Small intestine (tissue), 7 donors: ENCODE measurements around the gene CCT3. TPM values are rescaled to one million over a fixed set of nuclear protein-coding genes. Genes with fewer than 3 reads are reported as not detected.
A peak's percentile ranks its signal among the peaks of the same experiment; 100 is the strongest.
"Not testable (repeated sequence)": the region's sequence is repeated elsewhere in the genome, so short reads cannot be mapped to it uniquely, and the experiment has no call there.

Source experiments
- DNase-seq, 2 donors: peaks; one replicate each; pipeline versions ENCODE4 v3.0.0 to v3.0.0-alpha.2; 2013
- FAIRE-seq: peaks from 2 replicates; lab custom pipeline; 2012; peaks lifted over from hg19 to GRCh38; lab: Jason Lieb, UNC
- H3K27ac ChIP-seq, 3 donors: one replicate each; pipeline ENCODE4 v1.5.1; 2013; ENCODE audit warnings: low read length in 2 of 3, mild to moderate bottlenecking in 2 of 3, control low read depth in 1 of 3, inconsistent platforms in 1 of 3, low read depth in 1 of 3, moderate library complexity in 1 of 3
- H3K27me3 ChIP-seq, 3 donors: one replicate each; pipeline ENCODE4 v1.6.1; 2013; ENCODE audit warnings: low read length in 3 of 3, inconsistent platforms in 1 of 3; ENCODE audit not compliant: control insufficient read depth in 3 of 3, insufficient read depth in 3 of 3
- H3K36me3 ChIP-seq, 3 donors: one replicate each; pipeline ENCODE4 v1.6.1; 2013; ENCODE audit warnings: low read length in 3 of 3, inconsistent platforms in 1 of 3, low read depth in 1 of 3, mild to moderate bottlenecking in 1 of 3, moderate library complexity in 1 of 3; ENCODE audit not compliant: control insufficient read depth in 3 of 3, insufficient read depth in 2 of 3
- H3K4me1 ChIP-seq, 3 donors: one replicate each; pipeline ENCODE4 v1.6.1; 2013; ENCODE audit warnings: low read length in 2 of 3, inconsistent platforms in 1 of 3, low read depth in 1 of 3, mild to moderate bottlenecking in 1 of 3, moderate library complexity in 1 of 3; ENCODE audit not compliant: control insufficient read depth in 3 of 3, insufficient read depth in 2 of 3
- H3K4me3 ChIP-seq, 3 donors: one replicate each; pipeline ENCODE4 v1.5.1; 2013; ENCODE audit warnings: low read length in 3 of 3, control low read depth in 1 of 3, inconsistent platforms in 1 of 3, low read depth in 1 of 3, mild to moderate bottlenecking in 1 of 3, moderate library complexity in 1 of 3
- H3K9me3 ChIP-seq, 2 donors: one replicate each; pipeline ENCODE4 v1.6.1; 2013; ENCODE audit warnings: low read depth in 1 of 2, low read length in 1 of 2; ENCODE audit not compliant: control insufficient read depth in 2 of 2, insufficient read depth in 1 of 2
- WGBS, 3 donors: extraction: QIAGEN DNeasy Blood & Tissue Kit; methylation state at CpG; one replicate each; pipeline ENCODE4 v1.1.7; 2013; 5-methylcytosine and 5-hydroxymethylcytosine counted together
- polyA plus RNA-seq, 4 donors: library from polyadenylated mRNA; stranded (reverse) in 3 of 4; unstranded in 1 of 4; fragments of 200-250 nt in 3 of 4; fragments of 120-200 nt in 1 of 4; gene quantifications; one replicate each; pipeline versions ENCODE4 v1.2.1 to v1.2.3, GENCODE V29; 2013
- donor health status: healthy with polysubstance abuse.
- donor health status: control.
- donor health status: control.
- donor health status: Bipolar disorder and iron deficiency.
- donor health status: healthy.

The CCT3 gene
- polyA plus RNA-seq, 4 donors = 113 to 187 (median 155) TPM

DNA sequence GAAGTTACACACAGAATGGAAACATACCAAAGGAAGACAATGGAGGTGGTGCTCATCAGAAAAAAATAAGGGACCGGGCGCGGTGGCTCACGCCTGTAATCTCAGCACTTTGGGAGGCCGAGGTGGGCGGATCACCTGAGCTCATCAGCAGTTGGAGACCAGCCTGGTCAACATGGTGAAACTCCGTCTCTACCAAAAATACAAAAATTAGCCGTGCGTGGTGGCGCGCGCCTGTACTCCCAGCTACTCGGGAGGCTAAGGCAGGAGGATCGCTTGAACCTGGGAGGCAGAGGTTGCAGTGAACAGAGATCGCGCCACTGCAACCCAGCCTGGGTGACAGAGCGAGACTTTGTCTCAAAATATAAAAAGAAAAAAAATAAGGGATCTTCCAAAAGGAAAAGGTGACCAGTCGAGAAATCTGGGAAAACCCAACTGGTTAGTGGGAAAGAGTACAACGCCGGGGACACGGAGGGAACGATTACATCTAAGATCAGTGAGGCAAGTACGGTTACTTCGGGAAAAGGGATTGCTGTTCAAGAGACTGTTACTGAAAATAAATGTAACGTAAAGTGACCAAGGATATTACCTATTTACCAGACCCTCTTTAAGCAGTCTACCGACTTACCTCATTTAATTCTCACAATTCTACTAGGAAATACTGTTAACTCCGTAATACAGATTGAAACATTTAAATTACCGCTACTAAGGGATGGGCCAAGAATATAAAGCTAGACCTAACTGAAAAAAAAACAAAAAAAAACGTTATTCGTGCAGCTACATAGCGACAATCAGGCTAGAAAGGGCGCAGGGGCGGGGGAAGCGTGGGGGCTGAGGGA lies 822 bp downstream of the CCT3 start:
- WGBS, 3 donors = 21 to 27% (median 23%) methylated on average over 34 of the region's 34 CpGs
- DNase-seq = peak in 1 of 2 donors; percentile 8
- H3K4me3 ChIP-seq = peak overlapping the region; percentile 69 to 85 (median 78)
- no peak for FAIRE-seq
- H3K27me3 ChIP-seq = no peaks in the 10 kb centered on the region
- H3K4me1 ChIP-seq = peaks cover 0 to 6% (median 3%) of the 10 kb centered on the region in 3 donors
- peaks cover 2 to 17% (median 6%) of the 10 kb centered on the region in 3 donors for H3K36me3 ChIP-seq
- H3K27ac ChIP-seq = peak overlapping the region in 2 of 3 donors; percentile 76 to 88
- no peaks in the 10 kb centered on the region for H3K9me3 ChIP-seq

DNA sequence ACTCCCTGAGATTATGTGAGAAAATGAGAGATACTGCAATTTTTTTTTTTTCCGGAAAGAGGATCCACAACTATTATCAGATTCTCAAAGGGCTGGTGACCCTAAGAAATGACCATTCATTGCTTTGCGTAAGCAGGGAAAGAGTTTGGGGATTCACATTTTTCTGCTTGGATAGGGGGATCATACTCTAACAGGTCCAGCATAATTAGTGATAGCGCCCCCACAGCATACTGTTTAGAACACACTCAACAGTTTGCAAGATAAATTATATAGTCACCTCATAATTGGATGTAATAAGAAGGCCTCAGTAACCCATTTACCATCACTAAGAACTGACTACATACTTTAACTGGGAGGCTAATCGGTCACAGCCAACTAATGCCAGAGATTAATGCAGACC lies 1.9 kb downstream of the CCT3 start:
- Histone ChIP-seq H3K4me3 (peak overlapping the region in 1 of 3 donors; percentile 78), H3K4me1 (peaks cover 0 to 6% (median 3%) of the 10 kb centered on the region in 3 donors), H3K9me3 (no peaks in the 10 kb centered on the region), H3K27me3 (no peaks in the 10 kb centered on the region), H3K27ac (no peak overlapping the region), H3K36me3 (peaks cover 2 to 25% (median 6%) of the 10 kb centered on the region in 3 donors)
- DNase-seq = no peak
- 68 to 77% (median 75%) methylated on average over 4 of the region's 4 CpGs for WGBS, 3 donors
- FAIRE-seq = no peak

DNA sequence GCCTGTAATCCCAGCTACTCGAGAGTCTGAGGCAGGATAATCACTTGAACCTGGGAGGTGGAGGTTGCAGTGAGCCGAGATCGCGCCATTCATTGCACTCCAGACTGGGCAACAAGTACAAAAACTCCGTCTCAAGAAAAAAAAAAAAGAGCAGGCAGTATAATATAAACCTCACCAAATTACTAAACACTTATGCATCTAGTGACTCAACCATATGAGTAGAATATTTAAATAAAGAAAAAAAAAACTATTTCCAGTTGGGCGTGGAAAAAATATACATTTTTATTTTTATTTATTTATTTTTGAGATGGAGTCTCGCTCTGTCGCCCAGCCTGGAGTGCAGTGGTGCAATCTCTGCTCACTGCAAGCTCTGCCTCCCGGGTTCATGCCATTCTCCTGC lies 14.9 kb downstream of the CCT3 start:
- not testable (repeated sequence) for H3K4me3 ChIP-seq, H3K9me3 ChIP-seq, FAIRE-seq, H3K27ac ChIP-seq, H3K27me3 ChIP-seq, H3K4me1 ChIP-seq, DNase-seq
- 94 to 96% (median 94%) methylated on average over 9 of the region's 9 CpGs for WGBS, 3 donors
- peaks cover 30 to 70% (median 32%) of the 10 kb centered on the region in 3 donors for H3K36me3 ChIP-seq

DNA sequence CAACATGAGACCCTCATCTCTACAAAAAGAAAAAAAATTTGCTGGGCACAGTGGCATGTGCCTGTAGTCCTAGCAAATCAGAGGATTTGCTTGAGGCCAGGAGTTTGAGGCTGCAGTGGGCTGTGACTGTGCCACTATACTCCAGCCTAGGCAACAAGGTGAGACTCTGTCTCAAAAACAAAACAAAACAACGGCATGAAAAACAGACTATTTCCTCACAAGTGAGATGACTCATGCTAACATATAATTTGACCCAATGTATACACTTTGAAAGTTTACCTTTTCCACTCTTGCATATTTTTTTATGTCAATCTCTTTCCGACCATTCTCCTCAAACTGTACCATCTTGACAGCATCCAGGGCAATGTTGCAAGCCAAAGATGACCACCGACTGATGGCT lies 17.5 kb downstream of the CCT3 start:
- FAIRE-seq (no peak), DNase-seq (no peak)
- 77 to 84% (median 83%) methylated on average over 3 of the region's 3 CpGs for WGBS, 3 donors
- no peaks in the 10 kb centered on the region for H3K4me1 ChIP-seq
- no peaks in the 10 kb centered on the region for H3K9me3 ChIP-seq
- peaks cover 38 to 73% (median 50%) of the 10 kb centered on the region in 3 donors for H3K36me3 ChIP-seq
- H3K27ac ChIP-seq = no peak overlapping the region
- no peaks in the 10 kb centered on the region for H3K27me3 ChIP-seq
- no peak overlapping the region for H3K4me3 ChIP-seq

DNA sequence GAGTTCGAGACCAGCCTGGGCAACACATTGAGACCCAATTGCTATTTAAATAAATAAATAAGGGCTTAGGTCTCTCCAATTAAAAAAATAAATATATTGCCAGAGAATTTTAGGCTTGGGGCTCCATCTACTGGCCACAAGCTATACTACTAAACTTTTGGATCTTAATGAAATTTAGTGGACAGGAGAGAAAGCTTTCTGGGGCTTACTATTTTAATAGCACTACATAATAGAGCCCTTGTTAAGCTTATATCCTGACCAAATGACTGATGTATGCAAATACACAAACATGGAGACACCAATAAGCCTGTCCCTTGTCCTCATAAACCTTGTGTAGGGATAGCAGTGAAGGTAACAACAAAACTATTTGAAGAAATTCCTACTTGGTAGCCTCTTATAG lies 18.4 kb downstream of the CCT3 start:
- DNase-seq = peak; percentile 27 to 41
- no peaks in the 10 kb centered on the region for H3K27me3 ChIP-seq
- no peaks in the 10 kb centered on the region for H3K4me1 ChIP-seq
- no peaks in the 10 kb centered on the region for H3K9me3 ChIP-seq
- no peak overlapping the region for H3K4me3 ChIP-seq
- FAIRE-seq = no peak
- 81 to 89% (median 83%) methylated on average over 1 of the region's 1 CpG for WGBS, 3 donors
- no peak overlapping the region for H3K27ac ChIP-seq
- peaks cover 31 to 71% (median 49%) of the 10 kb centered on the region in 3 donors for H3K36me3 ChIP-seq

DNA sequence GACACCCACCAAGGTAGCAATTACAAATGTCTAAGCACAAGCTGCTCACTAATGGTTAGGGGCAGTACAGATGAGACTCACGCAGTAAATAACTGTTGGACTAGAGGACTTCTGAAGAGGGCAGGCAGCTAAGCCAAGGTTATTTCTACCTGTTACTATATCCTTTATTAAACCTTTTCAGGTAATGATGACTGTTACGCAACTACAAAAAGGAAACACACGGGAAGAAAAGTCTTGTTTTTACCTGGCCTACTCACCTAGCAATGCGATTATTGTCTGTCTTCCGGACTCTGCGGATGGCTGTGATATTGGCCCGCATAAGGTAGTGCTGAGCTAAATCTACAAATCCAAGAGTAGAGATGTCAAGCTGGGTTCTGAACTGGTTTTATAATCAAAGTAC lies 21.2 kb downstream of the CCT3 start:
- DNase-seq (no peak), FAIRE-seq (no peak)
- Histone ChIP-seq H3K4me1 (no peaks in the 10 kb centered on the region), H3K9me3 (no peaks in the 10 kb centered on the region), H3K4me3 (no peak overlapping the region), H3K36me3 (peaks cover 34 to 62% (median 47%) of the 10 kb centered on the region in 3 donors), H3K27ac (no peak overlapping the region), H3K27me3 (no peaks in the 10 kb centered on the region)
- WGBS, 3 donors = 88 to 94% (median 91%) methylated on average over 7 of the region's 7 CpGs

DNA sequence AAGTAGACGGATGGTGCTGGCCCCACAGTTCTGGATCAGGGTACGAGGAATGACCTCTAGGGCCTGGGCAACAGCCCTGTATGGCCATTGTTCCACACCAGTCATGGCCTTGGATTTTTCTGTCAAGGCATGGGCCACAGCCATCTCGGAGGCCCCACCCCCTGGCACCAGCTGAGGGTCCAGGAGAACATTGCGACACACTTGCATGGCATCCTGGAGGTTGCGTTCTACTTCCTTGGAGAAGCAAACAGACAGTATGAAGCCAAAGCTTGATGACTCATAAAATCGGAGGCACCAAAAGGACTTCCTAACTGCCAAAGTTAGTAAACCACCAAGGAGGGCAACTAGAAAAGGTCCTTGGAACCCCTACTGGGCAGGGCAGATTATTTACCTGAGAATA lies 27.1 kb downstream of the CCT3 start:
- Histone ChIP-seq H3K27ac (no peak overlapping the region), H3K4me3 (no peak overlapping the region), H3K9me3 (no peaks in the 10 kb centered on the region), H3K27me3 (no peaks in the 10 kb centered on the region), H3K4me1 (no peaks in the 10 kb centered on the region), H3K36me3 (peaks cover 24 to 62% (median 39%) of the 10 kb centered on the region in 3 donors)
- 86 to 90% (median 88%) methylated on average over 6 of the region's 6 CpGs for WGBS, 3 donors
- no peak for DNase-seq
- FAIRE-seq = no peak

DNA sequence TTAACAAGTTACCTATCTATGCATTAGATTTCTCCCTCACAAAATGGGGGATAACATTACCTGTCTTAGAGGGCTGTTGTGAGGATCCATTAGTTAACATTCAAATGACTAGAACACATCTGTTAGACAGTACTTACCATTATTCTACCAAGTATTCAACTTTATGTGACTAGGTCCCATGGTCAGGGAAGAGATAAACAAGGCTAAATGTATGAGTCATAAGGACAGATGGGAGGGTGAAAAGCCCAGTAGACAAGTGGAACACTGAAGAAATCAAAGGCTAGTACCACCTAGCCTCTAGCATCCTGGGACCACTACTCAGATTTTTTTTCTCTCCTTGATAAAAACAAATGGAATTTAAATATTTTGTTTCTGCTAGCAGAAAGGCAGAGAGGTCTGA lies 30.0 kb downstream of the CCT3 start:
- H3K9me3 ChIP-seq = no peaks in the 10 kb centered on the region
- peaks cover 21 to 65% (median 37%) of the 10 kb centered on the region in 3 donors for H3K36me3 ChIP-seq
- no peaks in the 10 kb centered on the region for H3K4me1 ChIP-seq
- no peak overlapping the region for H3K27ac ChIP-seq
- no peak overlapping the region for H3K4me3 ChIP-seq
- no peak for FAIRE-seq
- no peak for DNase-seq
- H3K27me3 ChIP-seq = no peaks in the 10 kb centered on the region
